Measurements from ENCODE around the gene SCRN1.
"Not testable (repeated sequence)": the region's sequence is repeated elsewhere in the genome, so short reads cannot be mapped to it uniquely, and the experiment has no call there.

SCRN1 gene

DNA sequence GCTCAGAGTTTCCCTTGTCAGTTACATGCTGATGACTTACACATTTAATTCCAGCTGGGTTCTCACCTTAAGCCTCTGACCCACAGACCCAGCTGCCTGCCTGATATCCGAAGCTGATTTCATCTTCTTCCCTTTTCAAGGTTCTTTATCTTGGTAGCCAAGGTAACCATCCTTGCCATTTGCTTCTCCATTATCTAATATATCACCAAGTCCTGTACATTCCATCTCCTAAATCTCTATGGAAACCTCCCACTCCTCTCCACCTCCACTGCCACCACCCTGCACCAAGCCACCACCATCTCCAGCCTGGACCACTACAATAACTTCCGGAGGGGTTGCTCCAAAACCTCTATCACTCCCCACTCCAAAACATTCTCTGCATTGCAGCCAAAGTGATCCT lies 19.9 kb downstream of the SCRN1 start:
- TF ChIP-seq, protein P1, sequence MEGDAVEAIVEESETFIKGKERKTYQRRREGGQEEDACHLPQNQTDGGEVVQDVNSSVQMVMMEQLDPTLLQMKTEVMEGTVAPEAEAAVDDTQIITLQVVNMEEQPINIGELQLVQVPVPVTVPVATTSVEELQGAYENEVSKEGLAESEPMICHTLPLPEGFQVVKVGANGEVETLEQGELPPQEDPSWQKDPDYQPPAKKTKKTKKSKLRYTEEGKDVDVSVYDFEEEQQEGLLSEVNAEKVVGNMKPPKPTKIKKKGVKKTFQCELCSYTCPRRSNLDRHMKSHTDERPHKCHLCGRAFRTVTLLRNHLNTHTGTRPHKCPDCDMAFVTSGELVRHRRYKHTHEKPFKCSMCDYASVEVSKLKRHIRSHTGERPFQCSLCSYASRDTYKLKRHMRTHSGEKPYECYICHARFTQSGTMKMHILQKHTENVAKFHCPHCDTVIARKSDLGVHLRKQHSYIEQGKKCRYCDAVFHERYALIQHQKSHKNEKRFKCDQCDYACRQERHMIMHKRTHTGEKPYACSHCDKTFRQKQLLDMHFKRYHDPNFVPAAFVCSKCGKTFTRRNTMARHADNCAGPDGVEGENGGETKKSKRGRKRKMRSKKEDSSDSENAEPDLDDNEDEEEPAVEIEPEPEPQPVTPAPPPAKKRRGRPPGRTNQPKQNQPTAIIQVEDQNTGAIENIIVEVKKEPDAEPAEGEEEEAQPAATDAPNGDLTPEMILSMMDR (conservative IDR thresholded peaks at IDR 0.05): no peak

DNA sequence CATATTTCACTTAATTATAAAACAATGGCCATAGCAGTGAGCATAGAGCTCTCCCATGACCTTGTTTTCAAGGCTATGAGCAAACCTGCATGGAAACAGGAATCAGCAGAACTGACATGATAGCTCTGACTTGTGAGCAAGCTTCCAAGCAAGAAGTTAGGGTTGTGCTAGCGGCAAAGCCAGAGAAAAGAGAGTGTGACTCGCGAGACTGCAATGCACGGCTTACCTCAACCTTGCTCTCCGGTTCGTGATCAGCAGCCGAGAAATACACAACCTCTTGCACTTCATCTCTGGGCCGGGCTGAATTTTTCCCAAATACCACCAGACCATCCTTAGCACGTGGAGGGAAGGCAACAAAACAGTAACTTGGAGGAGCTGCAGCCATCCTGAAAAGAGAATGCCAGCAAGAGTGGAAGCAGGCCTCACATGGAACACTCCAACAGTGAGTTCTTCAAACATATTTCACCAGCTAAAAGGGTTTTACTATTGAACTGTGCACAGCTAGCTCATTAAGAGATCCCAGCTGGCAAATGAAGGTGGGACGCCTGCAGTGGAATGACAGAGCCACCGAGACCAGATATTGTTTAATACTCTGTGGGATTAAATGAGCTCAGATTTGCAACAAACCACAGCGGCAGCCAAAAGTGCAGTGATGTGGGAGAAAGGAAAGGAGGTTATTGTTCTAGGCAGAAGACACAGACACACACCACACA lies 20.8 kb downstream of the SCRN1 start:
- TF ChIP-seq, protein P1 (conservative IDR thresholded peaks at IDR 0.05): no peak

More for the DNA sequence above, 19.9 kb downstream of the SCRN1 start:
- H3K27ac ChIP-seq: no peak overlapping the region

DNA sequence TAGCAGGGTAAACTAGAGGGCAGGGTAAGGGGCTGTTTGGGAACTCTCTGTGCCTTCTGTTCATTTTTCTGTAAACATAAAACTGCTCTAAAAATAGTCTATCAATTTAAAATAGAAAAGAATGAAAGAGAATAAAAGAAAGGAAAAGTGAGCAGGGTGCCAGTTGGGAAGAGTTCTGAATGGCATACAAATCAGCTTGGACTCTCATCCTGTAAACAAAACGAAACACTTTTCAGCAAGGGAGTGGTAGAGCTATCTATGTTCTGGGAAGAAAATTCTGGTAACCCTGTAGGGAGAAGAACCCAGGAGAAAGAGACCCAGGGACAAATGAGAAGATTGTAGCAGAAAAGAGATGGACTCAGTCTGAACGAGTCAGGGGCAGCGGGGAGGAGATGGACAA lies 24.6 kb downstream of the SCRN1 start:
- TF ChIP-seq, protein P1 (conservative IDR thresholded peaks at IDR 0.05): no peak
- H3K27ac ChIP-seq: no peak overlapping the region

More for the DNA sequence above, 20.8 kb downstream of the SCRN1 start:
- no peak overlapping the region for H3K27ac ChIP-seq

DNA sequence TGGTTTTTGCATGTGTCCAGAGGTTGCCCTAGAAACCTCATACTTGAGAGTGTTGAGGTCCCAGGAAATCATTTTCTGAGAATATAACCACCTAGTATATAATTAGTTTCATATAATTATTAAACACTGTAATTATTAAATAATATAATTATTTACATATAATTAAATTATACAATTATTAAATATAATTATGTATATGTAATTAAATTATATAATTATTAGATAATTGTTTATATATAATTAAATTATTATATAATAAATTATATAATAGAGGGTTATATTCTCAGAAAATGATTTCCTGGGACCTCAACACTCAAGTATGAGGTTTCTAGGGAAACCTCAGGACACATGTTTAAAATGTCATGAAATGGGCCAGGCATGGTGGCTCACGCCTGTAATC lies 27.6 kb downstream of the SCRN1 start:
- TF ChIP-seq, protein P1 (conservative IDR thresholded peaks at IDR 0.05): no peak
- no peak overlapping the region for H3K27ac ChIP-seq

DNA sequence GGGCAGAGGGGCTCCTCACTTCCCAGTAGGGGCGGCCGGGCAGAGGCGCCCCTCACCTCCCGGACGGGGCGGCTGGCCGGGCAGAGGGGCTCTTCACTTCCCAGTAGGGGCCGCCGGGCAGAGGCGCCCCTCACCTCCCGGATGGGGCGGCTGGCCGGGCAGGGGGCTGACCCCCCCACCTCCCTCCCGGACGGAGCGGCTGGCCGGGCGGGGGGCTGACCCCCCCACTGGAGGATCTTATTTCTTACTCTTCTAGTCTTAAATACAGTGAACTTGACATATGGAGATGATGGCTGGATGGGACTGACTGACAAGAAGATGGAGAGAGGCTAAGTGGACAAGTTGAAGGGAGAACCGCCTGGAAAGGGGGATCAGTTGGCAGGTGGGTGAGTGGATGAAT lies 28.0 kb downstream of the SCRN1 start:
- H3K27ac ChIP-seq: not testable (repeated sequence)

DNA sequence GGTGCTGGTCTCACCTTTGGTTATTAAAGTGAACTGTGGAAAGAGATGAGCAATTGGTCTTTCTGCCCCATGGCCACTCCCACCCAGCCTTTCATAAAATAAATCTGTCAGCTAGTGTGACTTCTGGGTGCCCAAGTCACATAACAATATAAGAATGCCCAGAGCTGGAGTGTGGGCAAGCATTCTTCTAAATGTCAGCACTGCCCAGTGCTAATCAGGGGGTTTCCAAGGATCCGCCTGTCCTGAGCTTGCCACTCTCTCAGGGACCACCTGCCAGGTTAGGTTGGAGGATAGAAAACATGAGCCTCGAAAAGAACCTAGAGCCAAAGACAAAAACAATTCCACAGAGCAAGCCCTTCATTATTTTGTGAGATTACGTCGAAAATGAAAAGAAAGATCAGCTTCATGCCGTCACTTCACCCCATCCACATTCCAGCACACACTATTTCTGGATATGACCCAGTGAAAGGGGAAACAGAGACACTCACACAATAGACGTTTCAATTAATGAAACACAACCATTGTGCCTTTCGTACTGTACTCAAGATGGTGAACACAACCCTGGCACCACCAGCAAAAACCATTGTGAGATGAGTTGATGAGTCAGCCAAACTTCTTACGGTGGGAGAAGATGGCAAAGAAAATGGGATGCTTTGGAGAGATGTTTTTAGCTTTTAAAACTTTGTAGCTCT lies 30.8 kb downstream of the SCRN1 start:
- TF ChIP-seq, protein P1 (conservative IDR thresholded peaks at IDR 0.05): no peak
- H3K27ac ChIP-seq: no peak overlapping the region

DNA sequence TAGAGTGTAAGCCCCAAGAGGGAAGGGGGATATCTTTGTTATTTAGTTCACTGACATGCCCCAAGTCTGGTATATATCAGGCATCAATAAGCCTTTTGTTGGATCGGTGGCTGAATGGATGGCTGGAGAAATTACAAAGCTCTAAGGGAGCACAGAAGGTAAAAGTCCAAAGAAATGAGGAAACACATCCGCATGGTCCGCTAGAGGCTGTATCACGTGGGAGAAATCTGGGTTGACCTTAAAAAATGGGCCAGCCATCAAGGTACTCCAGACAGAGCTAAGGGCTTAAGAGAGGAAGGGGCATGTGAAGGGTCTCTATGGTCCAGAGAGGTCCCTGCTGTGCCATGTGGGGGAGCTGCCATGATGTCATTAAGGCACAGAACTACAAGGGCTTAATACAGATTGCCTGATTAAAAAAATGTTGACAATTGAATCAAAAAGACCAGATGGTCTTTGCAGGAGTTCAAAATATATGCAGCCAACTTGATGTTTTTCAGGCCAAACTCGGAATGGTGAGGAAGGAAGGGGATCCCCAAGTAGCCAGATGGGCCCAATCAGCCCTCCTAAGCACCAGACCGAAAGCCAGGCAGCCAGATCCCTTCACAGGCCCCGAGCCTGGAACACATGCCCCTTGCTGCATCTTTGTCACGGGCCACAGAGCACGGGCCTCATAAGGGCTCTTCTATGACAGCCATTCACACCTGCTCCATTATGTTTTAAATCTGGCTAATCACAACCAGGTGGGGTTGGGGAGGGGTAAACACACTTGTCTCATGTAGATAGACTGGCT lies 31.9 kb downstream of the SCRN1 start:
- TF ChIP-seq, protein P1 (conservative IDR thresholded peaks at IDR 0.05): no peak
- H3K27ac ChIP-seq: no peak overlapping the region

Measured in VCaP (cell line).